Upper lobe of right lung (tissue), 1 donor: ENCODE results near the gene APOL4. TPM values are rescaled to one million over a fixed set of nuclear protein-coding genes. Genes with fewer than 3 reads are reported as not detected.

Experiments used
- ATAC-seq: fragments of 200-7000 bp; cut with Tn5 transposase; one replicate; pipeline ENCODE4 v1.9.1; 2020; ENCODE audit warnings: mild to moderate bottlenecking, moderate library complexity
- DNase-seq: peaks from one replicate; pipeline ENCODE4 v3.0.0-alpha.2; 2020
- H3K27ac ChIP-seq: fragments of 200-600 bp; one replicate; pipeline ENCODE4 v1.8.0; 2022
- H3K27me3 ChIP-seq: fragments of 200-600 bp; one replicate; pipeline ENCODE4 v1.8.0; 2022; ENCODE audit warnings: mild to moderate bottlenecking
- H3K36me3 ChIP-seq: fragments of 200-600 bp; one replicate; pipeline ENCODE4 v1.8.0; 2022
- H3K4me1 ChIP-seq: fragments of 200-600 bp; one replicate; pipeline ENCODE4 v1.8.0; 2022
- H3K4me3 ChIP-seq: fragments of 200-600 bp; one replicate; pipeline ENCODE4 v1.8.0; 2022; ENCODE audit warnings: mild to moderate bottlenecking
- H3K9me3 ChIP-seq: fragments of 200-600 bp; one replicate; pipeline ENCODE4 v1.8.0; 2022
- intact Hi-C: fragments of 100-400 bp; cut with DNase I; formaldehyde crosslinking; loops from one replicate; pipeline ENCODE4 v1.11.0; 2022
- total RNA-seq: library from RNA; stranded (reverse); fragmentation: NEBNext Ultra II Directional; extraction: Animal tissue kit (Norgen Biotek cat#: 25700); gene quantifications from one replicate; pipeline ENCODE4 v1.2.1, GENCODE V29; 2021
- TF ChIP-seq, protein P1 (sequence below): fragments of 200-600 bp; IDR thresholded peaks from one replicate; pipeline ENCODE4 v1.8.0; 2022; ENCODE audit warnings: antibody characterized with exemption
- donor health status: DM: no; HTN: yes; CAD: no; lungs with severe emphysema.

APOL4 gene
- total RNA-seq, 1 donor from 2014 or later, result 14.3 TPM

DNA sequence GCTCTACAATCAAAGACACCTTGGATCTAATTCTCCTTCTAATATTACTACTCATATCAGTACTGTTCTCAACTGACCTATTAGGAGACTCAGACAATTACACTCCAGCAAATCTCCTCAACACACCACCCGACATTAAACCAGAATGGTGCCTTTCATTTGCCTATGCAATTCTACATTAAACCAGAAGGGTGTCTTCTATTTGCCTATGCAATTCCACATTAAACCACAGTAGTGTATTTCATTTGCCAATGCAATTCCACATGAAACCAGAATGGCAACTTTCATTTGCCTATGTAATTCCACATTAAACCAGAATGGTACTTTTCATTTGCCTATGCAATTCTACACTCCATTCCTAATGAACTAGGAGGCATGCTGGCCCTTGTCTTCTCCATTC lies 25.7 kb downstream of the APOL4 start:
- Histone ChIP-seq H3K27ac (no peak overlapping the region), H3K36me3 (no peaks in the 10 kb centered on the region), H3K9me3 (no peaks in the 10 kb centered on the region), H3K27me3 (no peaks in the 10 kb centered on the region), H3K4me3 (no peak overlapping the region), H3K4me1 (no peaks in the 10 kb centered on the region)
- ATAC-seq (no peak), DNase-seq (no peak)
- intact Hi-C loops, result no loop called here
- TF ChIP-seq, protein P1, sequence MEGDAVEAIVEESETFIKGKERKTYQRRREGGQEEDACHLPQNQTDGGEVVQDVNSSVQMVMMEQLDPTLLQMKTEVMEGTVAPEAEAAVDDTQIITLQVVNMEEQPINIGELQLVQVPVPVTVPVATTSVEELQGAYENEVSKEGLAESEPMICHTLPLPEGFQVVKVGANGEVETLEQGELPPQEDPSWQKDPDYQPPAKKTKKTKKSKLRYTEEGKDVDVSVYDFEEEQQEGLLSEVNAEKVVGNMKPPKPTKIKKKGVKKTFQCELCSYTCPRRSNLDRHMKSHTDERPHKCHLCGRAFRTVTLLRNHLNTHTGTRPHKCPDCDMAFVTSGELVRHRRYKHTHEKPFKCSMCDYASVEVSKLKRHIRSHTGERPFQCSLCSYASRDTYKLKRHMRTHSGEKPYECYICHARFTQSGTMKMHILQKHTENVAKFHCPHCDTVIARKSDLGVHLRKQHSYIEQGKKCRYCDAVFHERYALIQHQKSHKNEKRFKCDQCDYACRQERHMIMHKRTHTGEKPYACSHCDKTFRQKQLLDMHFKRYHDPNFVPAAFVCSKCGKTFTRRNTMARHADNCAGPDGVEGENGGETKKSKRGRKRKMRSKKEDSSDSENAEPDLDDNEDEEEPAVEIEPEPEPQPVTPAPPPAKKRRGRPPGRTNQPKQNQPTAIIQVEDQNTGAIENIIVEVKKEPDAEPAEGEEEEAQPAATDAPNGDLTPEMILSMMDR, result no peak

DNA sequence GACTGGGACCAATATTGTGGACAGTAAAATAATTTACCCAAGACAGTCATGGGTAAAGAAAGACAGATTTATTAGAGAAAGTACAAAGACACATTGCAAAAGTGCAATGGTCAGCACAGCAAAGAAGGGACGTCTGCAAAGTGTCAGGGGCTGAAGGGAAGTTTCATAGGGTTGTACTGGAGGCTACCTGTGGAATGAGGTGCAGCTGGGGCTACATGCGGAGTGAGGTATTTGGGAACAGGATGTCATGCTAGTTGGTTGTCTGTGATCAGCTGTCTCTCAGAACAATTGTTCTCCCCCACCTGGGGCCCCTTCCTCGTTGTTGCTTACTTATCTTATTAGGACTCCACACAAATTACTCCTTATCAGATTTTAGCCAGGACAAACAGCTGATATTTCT lies 29.7 kb downstream of the APOL4 start:
- Histone ChIP-seq H3K9me3 (no peaks in the 10 kb centered on the region), H3K27ac (no peak overlapping the region), H3K36me3 (no peaks in the 10 kb centered on the region), H3K4me1 (no peaks in the 10 kb centered on the region), H3K27me3 (no peaks in the 10 kb centered on the region), H3K4me3 (no peak overlapping the region)
- TF ChIP-seq, protein P1, result no peak
- ATAC-seq, result no peak
- DNase-seq, result no peak
- intact Hi-C loops, result no loop called here

DNA sequence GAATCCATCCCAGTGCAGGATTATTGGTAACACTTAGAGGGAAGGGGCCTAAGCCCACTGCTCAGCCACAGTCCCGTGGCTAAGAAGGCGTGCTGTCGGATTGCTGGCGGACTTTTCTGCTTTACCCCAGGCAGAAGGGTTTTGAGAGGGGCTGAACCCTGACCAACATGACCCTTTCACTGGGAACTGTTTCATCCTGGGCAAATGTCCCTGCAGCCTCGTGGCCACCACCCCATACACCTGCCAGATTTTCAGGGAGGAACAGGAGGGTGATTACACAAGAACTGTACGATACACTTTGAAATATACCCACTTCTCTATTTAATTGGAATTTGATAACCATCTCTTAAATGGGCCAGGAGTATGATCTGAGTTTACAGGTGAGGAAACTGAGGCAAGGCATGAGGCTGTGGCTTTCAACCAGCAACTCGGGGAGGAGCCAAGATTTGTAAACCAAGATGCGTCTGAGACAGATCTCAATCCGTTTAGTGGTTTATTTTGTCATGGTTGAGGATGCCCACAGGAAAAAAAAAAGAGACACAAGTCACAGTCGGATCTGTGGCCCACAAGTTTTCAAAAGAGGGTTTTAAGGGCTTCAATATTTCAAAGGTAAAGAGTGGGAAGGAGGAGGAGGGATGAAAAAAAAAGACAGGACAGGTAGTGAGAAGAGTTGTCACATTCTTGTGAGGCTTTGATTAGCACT lies 34.9 kb downstream of the APOL4 start:
- no peak overlapping the region for H3K4me3 ChIP-seq
- ATAC-seq (no peak), DNase-seq (no peak)
- H3K36me3 ChIP-seq, result no peaks in the 10 kb centered on the region
- no peaks in the 10 kb centered on the region for H3K27me3 ChIP-seq
- peaks cover 23% of the 10 kb centered on the region for H3K4me1 ChIP-seq
- no peaks in the 10 kb centered on the region for H3K9me3 ChIP-seq
- H3K27ac ChIP-seq, result no peak overlapping the region
- TF ChIP-seq, protein P1, result no peak
- intact Hi-C loops, result no loop called here

DNA sequence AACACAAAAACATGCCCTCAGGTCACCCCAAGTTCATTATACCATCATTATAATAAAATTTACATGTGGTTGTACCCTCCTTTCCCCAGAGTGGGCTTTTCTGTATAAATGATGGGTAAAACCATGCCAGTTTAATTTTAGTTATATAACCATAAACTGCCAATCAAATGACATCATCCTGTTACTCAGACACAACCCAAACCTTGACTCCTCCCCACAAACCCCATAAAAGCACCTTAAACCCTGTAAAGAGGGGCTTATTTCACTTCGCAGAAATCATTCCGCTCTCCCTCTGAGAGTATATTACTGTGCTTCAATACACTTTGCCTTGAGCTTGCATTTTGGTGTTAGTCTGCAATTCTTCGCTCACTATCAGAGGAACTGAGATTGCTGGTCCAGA lies 35.5 kb downstream of the APOL4 start:
- no peaks in the 10 kb centered on the region for H3K27me3 ChIP-seq

DNA sequence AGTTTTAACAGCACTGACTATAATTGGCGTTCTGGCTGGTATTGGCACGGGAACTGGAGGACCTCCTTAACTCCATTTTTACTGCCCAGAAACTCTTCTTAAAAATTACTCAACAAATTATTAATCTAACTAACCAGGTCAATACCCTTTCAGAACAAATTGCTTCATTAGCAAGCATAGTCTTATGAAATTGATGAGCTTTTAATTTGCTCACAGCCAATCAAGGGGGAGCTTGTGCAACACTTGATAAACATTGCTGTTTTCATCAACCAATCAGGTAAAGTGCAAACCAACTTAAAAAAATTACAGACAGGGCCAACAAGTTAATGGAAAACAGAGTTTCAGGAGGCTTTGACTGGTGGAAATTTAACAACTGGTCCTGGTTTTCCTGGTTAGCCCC lies 36.5 kb downstream of the APOL4 start:
- intact Hi-C loops, result no loop called here
- H3K27me3 ChIP-seq, result no peaks in the 10 kb centered on the region
- H3K4me3 ChIP-seq, result no peak overlapping the region
- H3K36me3 ChIP-seq, result no peaks in the 10 kb centered on the region
- H3K27ac ChIP-seq, result peak overlapping the region; percentile 45
- TF ChIP-seq, protein P1, result no peak
- no peaks in the 10 kb centered on the region for H3K9me3 ChIP-seq
- peaks cover 32% of the 10 kb centered on the region for H3K4me1 ChIP-seq
- DNase-seq (no peak), ATAC-seq (no peak)

More for the DNA sequence above, 35.5 kb downstream of the APOL4 start:
- Histone ChIP-seq H3K36me3 (no peaks in the 10 kb centered on the region), H3K27ac (peak overlapping the region; percentile 45), H3K4me1 (peaks cover 27% of the 10 kb centered on the region), H3K4me3 (no peak overlapping the region), H3K9me3 (no peaks in the 10 kb centered on the region)
- no peak for DNase-seq
- TF ChIP-seq, protein P1, result no peak
- no peak for ATAC-seq
- intact Hi-C loops, result no loop called here

DNA sequence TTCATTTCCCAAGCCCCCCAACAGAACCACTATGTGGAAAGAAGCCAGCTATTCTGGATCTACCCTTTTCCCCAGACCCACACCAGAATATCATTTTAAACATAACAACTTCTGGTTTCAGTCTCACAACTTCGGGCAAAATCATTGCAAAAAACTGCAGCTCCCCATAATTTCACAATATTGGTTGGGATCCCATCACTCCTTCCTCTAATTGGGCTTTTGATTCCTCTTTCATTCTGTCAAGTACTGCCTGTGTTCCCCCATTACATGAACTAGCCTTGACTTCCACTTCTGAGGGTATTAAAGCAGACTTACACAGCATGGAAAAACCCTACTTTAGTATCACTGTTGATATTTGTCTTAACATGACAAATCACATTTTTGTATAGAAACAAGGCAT lies 37.0 kb downstream of the APOL4 start:
- ATAC-seq (peak; percentile 70), DNase-seq (no peak)
- intact Hi-C loops, result no loop called here
- H3K36me3 ChIP-seq, result no peaks in the 10 kb centered on the region
- peaks cover 37% of the 10 kb centered on the region for H3K4me1 ChIP-seq
- no peak overlapping the region for H3K4me3 ChIP-seq
- H3K27ac ChIP-seq, result peak overlapping the region; percentile 45
- TF ChIP-seq, protein P1, result no peak
- no peaks in the 10 kb centered on the region for H3K27me3 ChIP-seq
- H3K9me3 ChIP-seq, result no peaks in the 10 kb centered on the region
